K562 (cell line): ENCODE data around the gene PSAP. TPM values are rescaled to one million over a fixed set of nuclear protein-coding genes. Genes with fewer than 3 reads are reported as not detected.

Source experiments
- BRD4 ChIP-seq: fragments of 200-600 bp; sonication (generic); IDR thresholded peaks from 2 replicates; pipeline ENCODE4 v1.6.1; 2017; ENCODE audit warnings: inconsistent platforms
- CHAMP1 ChIP-seq: fragments of 450-650 bp; IDR thresholded peaks from 2 replicates; pipeline ENCODE4 v1.6.1; 2016; ENCODE audit warnings: mild to moderate bottlenecking
- DMBX1 ChIP-seq: fragments of 250-450 bp; sonication (Bioruptor Pico); IDR thresholded peaks from 2 replicates; pipeline ENCODE4 v1.8.0; 2022; ENCODE audit warnings: inconsistent platforms, mild to moderate bottlenecking, moderate library complexity, borderline replicate concordance
- E2F3 ChIP-seq: fragments of 250-450 bp; sonication (Bioruptor Pico); IDR thresholded peaks from 2 replicates; pipeline ENCODE4 v1.4.0; 2020; ENCODE audit warnings: mild to moderate bottlenecking
- ELF1 ChIP-seq: fragments of 200-800 bp; sonication (Bioruptor generic); IDR thresholded peaks from 2 replicates; pipeline ENCODE4 v1.6.1; 2016; ENCODE audit warnings: missing genetic modification characterization, missing compliant biosample characterization
- FOXM1 ChIP-seq, 2 experiments: fragments of 450-650 bp in 1 of 2; sonication (generic) in 1 of 2; formaldehyde crosslinking in 1 of 2; IDR thresholded peaks; 2 replicates each; pipeline versions ENCODE4 v1.6.1 to v1.9.0; 2017 to 2022; ENCODE audit warnings: low read depth in 2 of 2, mild to moderate bottlenecking in 2 of 2, missing genetic modification reagents in 1 of 2, moderate library complexity in 1 of 2
- MAX ChIP-seq: sonication (generic); formaldehyde crosslinking; IDR thresholded peaks from 2 replicates; pipeline ENCODE4 v1.9.0; 2022; ENCODE audit warnings: mild to moderate bottlenecking, missing genetic modification reagents
- NRF1 ChIP-seq, 2 experiments: fragments of 450-650 bp; IDR thresholded peaks in 1 of 2; conservative IDR thresholded peaks in 1 of 2; 2 replicates each; pipeline ENCODE4 v1.6.1; 2014; ENCODE audit warnings: mild to moderate bottlenecking in 2 of 2
- RBM39 ChIP-seq: fragments of 200-400 bp; formaldehyde crosslinking; optimal IDR thresholded peaks from 2 replicates; pipeline ENCODE3; 2018; ENCODE audit warnings: low read depth, low read length
- RCOR1 ChIP-seq, 2 experiments: IDR thresholded peaks; 2 replicates each; pipeline ENCODE4 v1.6.1; 2012; ENCODE audit warnings: low read depth in 2 of 2, low read length in 2 of 2, borderline replicate concordance in 1 of 2, improper control_type of control experiment in 1 of 2
- SAFB ChIP-seq: fragments of 200-400 bp; formaldehyde crosslinking; IDR thresholded peaks from 2 replicates; pipeline ENCODE4 v1.6.1; 2017; ENCODE audit warnings: low read depth, low read length, borderline replicate concordance
- SIN3B ChIP-seq: fragments of 450-650 bp; IDR thresholded peaks from 2 replicates; pipeline ENCODE4 v1.6.1; 2017; ENCODE audit warnings: low read depth, mild to moderate bottlenecking, moderate library complexity
- SMAD1 ChIP-seq: fragments of 150-350 bp; IDR thresholded peaks from 2 replicates; pipeline ENCODE4 v1.6.1; 2014; ENCODE audit warnings: low read length, low read depth; ENCODE audit not compliant: partially characterized antibody
- TCF3 ChIP-seq: sonication (generic); formaldehyde crosslinking; IDR thresholded peaks from 2 replicates; pipeline ENCODE4 v1.4.0; 2020; ENCODE audit warnings: mild to moderate bottlenecking, missing genetic modification reagents
- THRA ChIP-seq: fragments of 450-650 bp; IDR thresholded peaks from 2 replicates; pipeline ENCODE4 v1.6.1; 2017; ENCODE audit warnings: mild to moderate bottlenecking, moderate library complexity
- TSHZ1 ChIP-seq: fragments of 250-450 bp; sonication (Bioruptor Pico); IDR thresholded peaks from 2 replicates; pipeline ENCODE4 v1.4.0; 2020; ENCODE audit warnings: mild to moderate bottlenecking, moderate library complexity
- ZC3H8 ChIP-seq: fragments of 450-650 bp; IDR thresholded peaks from 2 replicates; pipeline ENCODE4 v1.6.1; 2017
- ZNF263 ChIP-seq: sonication (generic); formaldehyde crosslinking; IDR thresholded peaks from 2 replicates; pipeline ENCODE4 v1.8.0; 2022; ENCODE audit warnings: mild to moderate bottlenecking, missing genetic modification reagents, borderline replicate concordance
- ZNF311 ChIP-seq: fragments of 250-450 bp; sonication (Bioruptor Pico); IDR thresholded peaks from 2 replicates; pipeline ENCODE4 v1.4.0; 2020; ENCODE audit warnings: mild to moderate bottlenecking, moderate library complexity
- ZNF589 ChIP-seq: fragments of 200-800 bp; sonication (Bioruptor generic); IDR thresholded peaks from 2 replicates; pipeline ENCODE4 v1.6.1; 2016; ENCODE audit warnings: low read depth, missing genetic modification characterization, missing compliant biosample characterization
- polyA plus RNA-seq, 8 experiments: library from polyadenylated mRNA; depleted of rRNA in 4 of 8; stranded (reverse) in 5 of 8; unstranded in 3 of 8; fragments of >200 nt; fragmentation: Nextera tagmentation in 2 of 8; fragmentation: Illumina TruSeq in 1 of 8; extraction: Ambion mirVana in 2 of 8; extraction: Trizol in 1 of 8; gene quantifications; 2 replicates each; pipeline versions ENCODE4 v1.2.1 to v1.2.3, GENCODE V29; 2011 to 2014; ENCODE audit warnings: inconsistent platforms in 1 of 8, missing spikeins in 1 of 8
- total RNA-seq, 7 experiments: library from RNA; depleted of rRNA in 6 of 7; stranded (reverse); fragments of >200 nt in 6 of 7; fragmentation: Illumina TruSeq in 2 of 7; extraction: Trizol in 2 of 7; gene quantifications; 2 replicates each; pipeline versions ENCODE4 v1.2.1 to v1.2.3, GENCODE V29; 2011 to 2021; ENCODE audit warnings: low replicate concordance in 1 of 7

Gene PSAP
- total and polyA plus RNA-seq, 9 of the 15 experiments (the other 6 are each of a cell fraction or from before 2014, with no cell fraction given) = 245 to 700 (median 429) TPM

- TF ChIP-seq CHAMP1 (no peak), BRD4 (no peak; the same call in 1 of the 2 replicates), FOXM1 (IDR thresholded peaks at IDR 0.05; ENCODE audit: low read depth) (no peak; the same call in 1 of the 2 replicates), FOXM1 (CRISPR knock-in tag; IDR thresholded peaks at IDR 0.05; ENCODE audit: low read depth) (no peak), ZNF311 (CRISPR knock-in tag) (no peak), ZNF263 (CRISPR knock-in tag) (no peak), RCOR1 (IDR thresholded peaks at IDR 0.05; ENCODE audit: borderline replicate concordance in 1 of 2, low read depth in 2 of 2, low read length in 2 of 2) (peak; percentile 78 to 92; a peak in 3 of 4 replicates), SIN3B (no peak), ELF1 (tag) (peak; percentile 52), TSHZ1 (CRISPR knock-in tag) (no peak), TCF3 (CRISPR knock-in tag) (0 out of 2 replicates have a peak, but pooled peaks have one; percentile 38), DMBX1 (CRISPR knock-in tag) (peak; percentile 91; the same call in 1 of the 2 replicates), E2F3 (CRISPR knock-in tag) (no peak; the same call in none of the 2 replicates), SMAD1 (peak; percentile 77), MAX (CRISPR knock-in tag) (peak; percentile 94), ZC3H8 (no peak), THRA (no peak), RBM39 (no peak), NRF1 (conservative IDR thresholded peaks at IDR 0.05 in 1 of 2, IDR thresholded peaks at IDR 0.05 in 1 of 2) (peak; percentile 60 to 66), ZNF589 (CRISPR knock-in tag) (peak; percentile 78; the same call in 1 of the 2 replicates), SAFB (no peak)
Measured at GRCh38 chr10:71860243-71861029, 9.4 kb upstream of the PSAP start (continued).
